Hepatic stellate cell (primary cell): ENCODE measurements around the gene RNF223.

Experiments used
- DNase-seq: peaks from one replicate; pipeline ENCODE4 v3.0.0; 2011; ENCODE audit warnings: low spot score

Gene RNF223

GRCh38 chr1:1026599-1027413 lies 47.3 kb downstream of the RNF223 start:
- DNase-seq: no peak

GRCh38 chr1:1025730-1026129 lies 48.4 kb downstream of the RNF223 start:
- no peak for DNase-seq

DNA sequence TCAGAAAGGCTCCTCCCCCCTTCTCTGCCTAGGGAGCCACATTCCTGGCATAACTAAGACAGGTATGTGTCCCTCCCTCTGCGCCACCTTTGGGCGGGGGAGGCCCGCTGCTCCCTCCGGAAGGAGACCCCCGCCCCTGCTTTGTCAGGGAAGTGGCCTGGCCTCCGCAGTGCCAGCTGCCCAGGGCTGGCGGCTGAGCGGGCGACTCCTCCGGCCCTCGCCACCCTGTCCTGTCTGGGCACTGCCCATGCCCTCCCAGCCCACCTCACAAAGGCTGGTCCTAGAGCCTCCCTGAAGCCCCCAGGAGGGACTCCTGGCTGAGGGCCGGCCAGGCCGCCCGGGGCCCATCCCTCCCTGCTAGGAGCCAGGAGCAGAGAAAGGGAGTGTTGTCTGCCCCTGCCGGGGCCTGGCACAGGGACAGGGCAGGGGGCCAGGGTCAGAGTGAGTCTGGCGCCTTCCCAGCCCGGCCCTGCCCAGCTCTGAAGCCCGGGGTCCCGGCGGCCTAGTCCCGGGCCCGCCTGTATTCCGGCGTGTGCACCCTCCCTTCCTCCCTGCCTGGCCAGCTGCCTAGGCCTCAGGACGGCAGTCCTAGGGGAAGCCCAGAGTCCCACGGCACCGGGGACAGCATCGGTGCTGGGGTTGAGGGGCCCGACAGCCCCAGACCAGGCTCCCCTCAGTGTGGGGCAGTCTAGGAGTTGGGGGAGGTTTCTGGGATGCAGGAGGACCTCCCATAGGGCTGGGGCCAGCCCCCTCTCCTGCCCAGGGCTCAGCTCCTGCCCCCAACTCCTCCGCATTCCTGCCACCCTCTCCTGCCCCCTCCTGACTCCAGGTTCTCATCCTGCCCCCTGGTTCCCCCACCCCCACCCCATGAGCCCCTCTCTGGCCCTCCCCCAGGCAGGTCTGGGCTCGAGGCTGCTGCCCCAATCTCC lies 49.1 kb downstream of the RNF223 start:
- no peak for DNase-seq

DNA sequence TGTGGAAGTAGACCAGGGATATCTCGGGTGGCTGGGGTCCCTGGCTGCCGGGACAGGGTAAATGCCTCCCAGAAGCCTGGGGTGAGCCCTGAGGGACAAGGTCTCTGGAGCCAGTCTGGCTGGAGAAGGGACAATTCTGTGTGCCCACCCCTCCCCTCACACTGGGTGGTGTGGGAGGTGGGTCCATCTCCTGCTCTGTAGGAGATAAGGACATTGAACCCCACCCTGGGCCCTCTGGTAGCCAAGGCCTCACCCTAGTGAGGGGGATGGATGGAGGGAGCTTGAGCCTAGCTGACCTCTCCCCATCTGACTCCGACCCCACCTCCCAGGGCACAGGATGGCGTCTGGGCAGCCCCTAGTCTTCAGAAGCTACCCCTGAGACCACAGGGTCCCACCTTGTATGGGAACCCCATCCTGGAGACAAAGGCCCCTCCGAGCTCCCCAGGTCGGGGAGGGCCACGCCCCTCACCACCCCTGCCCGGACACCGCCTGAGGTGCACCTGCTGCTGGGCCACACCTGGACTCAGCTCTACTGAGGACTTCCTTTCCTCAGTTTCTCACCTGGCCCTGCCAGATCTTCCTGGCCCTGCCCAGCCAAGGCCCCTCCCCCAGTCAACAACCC lies 49.8 kb downstream of the RNF223 start:
- DNase-seq: no peak

DNA sequence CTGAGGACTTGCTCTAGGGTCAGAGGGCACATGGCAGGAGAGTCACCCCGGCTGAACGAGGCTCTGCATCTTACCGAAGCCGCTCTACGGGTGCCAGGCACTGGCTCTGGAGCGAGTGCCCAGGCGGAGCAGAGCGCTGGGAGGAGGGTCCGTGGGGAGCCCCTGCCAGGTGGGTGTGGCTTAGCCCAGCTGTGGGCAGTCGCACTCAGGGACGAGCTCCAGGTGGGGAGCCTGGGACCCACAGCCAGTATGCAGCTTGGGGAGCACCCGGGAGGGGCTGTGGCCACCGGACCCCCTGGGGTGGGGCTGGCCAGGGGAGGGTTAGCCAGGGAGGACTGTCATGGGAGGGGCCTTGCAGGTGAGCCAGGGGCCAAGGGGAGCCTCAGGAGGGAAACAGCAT lies 50.4 kb downstream of the RNF223 start:
- DNase-seq: no peak

DNA sequence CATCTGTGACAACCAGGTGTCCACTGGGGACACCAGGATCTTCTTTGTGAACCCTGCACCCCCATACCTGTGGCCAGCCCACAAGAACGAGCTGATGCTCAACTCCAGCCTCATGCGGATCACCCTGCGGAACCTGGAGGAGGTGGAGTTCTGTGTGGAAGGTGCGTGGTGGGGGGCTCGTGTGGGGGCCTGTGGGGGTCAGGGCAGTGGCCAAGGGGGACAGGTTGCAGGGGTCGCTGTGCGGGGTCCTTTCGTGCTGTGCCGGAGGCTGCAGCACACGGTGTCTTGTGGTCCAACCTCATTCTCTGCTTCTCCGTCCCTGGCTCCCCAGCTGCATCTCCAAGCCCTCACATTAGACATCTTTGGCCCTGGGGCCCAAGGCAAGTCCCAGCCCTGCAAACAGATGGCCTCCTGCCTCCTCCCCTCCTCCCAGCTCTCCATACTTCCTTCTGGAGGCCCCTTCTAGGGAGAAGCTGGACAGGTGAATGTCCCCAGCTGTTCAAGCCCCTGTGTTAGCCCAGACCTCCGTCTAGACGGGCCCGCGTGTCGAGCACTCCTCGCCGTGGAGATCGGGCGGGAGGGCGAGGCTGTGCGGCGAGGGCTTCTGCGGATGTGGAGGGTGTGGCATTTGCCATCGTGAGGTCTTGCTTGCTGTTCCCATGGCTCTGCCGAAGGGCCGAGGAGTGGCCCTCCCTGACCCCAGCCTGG lies 51.6 kb downstream of the RNF223 start:
- no peak for DNase-seq

DNA sequence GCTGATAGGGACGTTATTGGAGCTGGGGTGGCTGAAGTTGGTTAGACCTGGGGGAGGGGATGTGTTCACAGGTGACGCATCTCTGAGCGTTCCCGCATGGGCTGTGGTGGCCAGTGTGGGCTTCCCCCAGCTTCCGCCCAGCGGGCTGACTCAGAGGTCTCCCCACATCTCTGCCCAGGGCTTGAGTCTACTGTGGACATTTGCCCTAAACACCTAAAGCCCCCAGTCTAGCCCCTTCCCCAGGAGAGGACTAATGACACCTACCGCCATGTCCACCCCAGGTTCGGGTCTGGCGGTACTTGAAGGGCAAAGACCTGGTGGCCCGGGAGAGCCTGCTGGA lies 52.2 kb downstream of the RNF223 start:
- no peak for DNase-seq

GRCh38 chr1:1021010-1021919 lies 52.8 kb downstream of the RNF223 start:
- DNase-seq: peak; percentile 87
